ENCODE data around the gene ZBTB7C. TPM values are rescaled to one million over a fixed set of nuclear protein-coding genes. Genes with fewer than 3 reads are reported as not detected.

ZBTB7C gene
- 0.45 and 0.61 TPM in 2 replicates for total RNA-seq
- long read RNA-seq, partial matches to known transcripts = 0 of 1 reads
- long read RNA-seq, other reads (novel, unspliced or antisense) = 1 of 1 reads

GRCh38 chr18:48408727-48409590 is at the start of gene ZBTB7C:
ZBTB7C (minus strand) TSS chr18:48409383.
- Mint-ChIP-seq H3K4me3 (peak within 1 kb of the TSS; percentile 90), H3K4me1 (peaks cover 25% of the 10 kb centered on the region), H3K27me3 (ENCODE audit: low read depth) (peaks cover 78% of the 10 kb centered on the region), H3K36me3 (ENCODE audit: low read depth) (no peaks in the 10 kb centered on the region), H3K27ac (ENCODE audit: unreplicated experiment) (no peak within 1 kb of the TSS), H3K9me3 (no peaks in the 10 kb centered on the region)
- DNase-seq (ENCODE audit: low read depth, low spot score) = peak; percentile 46
- no peak for TF ChIP-seq CTCF (conservative IDR thresholded peaks at IDR 0.05)

GRCh38 chr18:48456838-48457237 is 47.7 kb upstream of the ZBTB7C start:
- no peak overlapping the region for H3K27ac Mint-ChIP-seq (ENCODE audit: unreplicated experiment)
- H3K4me1 Mint-ChIP-seq = peaks cover 24% of the 10 kb centered on the region
- H3K27me3 Mint-ChIP-seq (ENCODE audit: low read depth) = no peaks in the 10 kb centered on the region
- no peak for TF ChIP-seq CTCF (conservative IDR thresholded peaks at IDR 0.05)
- H3K36me3 Mint-ChIP-seq (ENCODE audit: low read depth) = no peaks in the 10 kb centered on the region
- no peak overlapping the region for H3K4me3 Mint-ChIP-seq
- DNase-seq (ENCODE audit: low read depth, low spot score) = no peak
- no peaks in the 10 kb centered on the region for H3K9me3 Mint-ChIP-seq

- Mint-ChIP-seq H3K27me3 (ENCODE audit: low read depth) (no peaks in the 10 kb centered on the region), H3K9me3 (no peaks in the 10 kb centered on the region), H3K36me3 (ENCODE audit: low read depth) (no peaks in the 10 kb centered on the region), H3K4me1 (peaks cover 24% of the 10 kb centered on the region), H3K27ac (ENCODE audit: unreplicated experiment) (peak overlapping the region; percentile 27), H3K4me3 (no peak overlapping the region)
- no peak for DNase-seq (ENCODE audit: low read depth, low spot score)
- TF ChIP-seq CTCF (conservative IDR thresholded peaks at IDR 0.05) = no peak
These were observed 46.6 kb upstream of the ZBTB7C start for GRCh38 chr18:48455555-48456478.

GRCh38 chr18:48454261-48454757 is 45.1 kb upstream of the ZBTB7C start:
- Mint-ChIP-seq H3K9me3 (no peaks in the 10 kb centered on the region), H3K36me3 (ENCODE audit: low read depth) (no peaks in the 10 kb centered on the region), H3K4me3 (no peak overlapping the region), H3K27ac (ENCODE audit: unreplicated experiment) (peak overlapping the region; percentile 5), H3K27me3 (ENCODE audit: low read depth) (no peaks in the 10 kb centered on the region), H3K4me1 (peaks cover 24% of the 10 kb centered on the region)
- DNase-seq (ENCODE audit: low read depth, low spot score) = no peak
- TF ChIP-seq CTCF (conservative IDR thresholded peaks at IDR 0.05) = no peak

GRCh38 chr18:48453330-48454066 is 44.3 kb upstream of the ZBTB7C start:
- peaks cover 24% of the 10 kb centered on the region for H3K4me1 Mint-ChIP-seq
- H3K9me3 Mint-ChIP-seq = no peaks in the 10 kb centered on the region
- no peak for TF ChIP-seq CTCF (conservative IDR thresholded peaks at IDR 0.05)
- DNase-seq (ENCODE audit: low read depth, low spot score) = no peak
- H3K4me3 Mint-ChIP-seq = no peak overlapping the region
- H3K27me3 Mint-ChIP-seq (ENCODE audit: low read depth) = no peaks in the 10 kb centered on the region
- H3K27ac Mint-ChIP-seq (ENCODE audit: unreplicated experiment) = no peak overlapping the region
- H3K36me3 Mint-ChIP-seq (ENCODE audit: low read depth) = no peaks in the 10 kb centered on the region

Data from neural crest cell (in vitro differentiated cells).